Smooth muscle cell (in vitro differentiated cells): Measurements from ENCODE around the gene CARD16. TPM values are rescaled to one million over a fixed set of nuclear protein-coding genes. Genes with fewer than 3 reads are reported as not detected.

Experiments
- DNase-seq: peaks from one replicate; lab custom pipeline; 2025; ENCODE audit not compliant: unreplicated experiment; lab: John Stamatoyannopoulos, UW
- H2AFZ ChIP-seq: fragments of 200-600 bp; sonication (generic); 2 replicates; pipeline ENCODE4 v1.6.0; 2016; ENCODE audit warnings: antibody characterized with exemption, low read depth, mild to moderate bottlenecking
- H3F3A ChIP-seq: fragments of 200-600 bp; sonication (generic); 2 replicates; pipeline ENCODE4 v1.6.0; 2017; ENCODE audit warnings: antibody characterized with exemption, low read depth
- H3K27ac ChIP-seq: fragments of 200-600 bp; sonication (generic); 2 replicates; pipeline ENCODE4 v1.5.1; 2016; ENCODE audit warnings: low read depth, mild to moderate bottlenecking
- H3K27me3 ChIP-seq: fragments of 200-600 bp; sonication (generic); 2 replicates; pipeline ENCODE4 v1.6.1; 2016; ENCODE audit warnings: low read depth, mild to moderate bottlenecking
- H3K36me3 ChIP-seq: fragments of 200-600 bp; sonication (generic); 2 replicates; pipeline ENCODE4 v1.5.1; 2016; ENCODE audit warnings: low read depth
- H3K4me1 ChIP-seq: fragments of 200-600 bp; sonication (generic); 2 replicates; pipeline ENCODE4 v1.5.1; 2016; ENCODE audit warnings: low read depth
- H3K4me2 ChIP-seq: fragments of 200-600 bp; sonication (generic); 2 replicates; pipeline ENCODE4 v1.6.0; 2016; ENCODE audit warnings: mild to moderate bottlenecking
- H3K4me3 ChIP-seq: fragments of 200-600 bp; sonication (generic); 2 replicates; pipeline ENCODE4 v1.5.1; 2016; ENCODE audit warnings: mild to moderate bottlenecking
- H3K79me2 ChIP-seq: fragments of 200-600 bp; sonication (generic); 2 replicates; pipeline ENCODE4 v1.6.0; 2016; ENCODE audit warnings: low read depth, mild to moderate bottlenecking
- H3K9ac ChIP-seq: fragments of 200-600 bp; sonication (generic); 2 replicates; pipeline ENCODE4 v1.6.0; 2016; ENCODE audit warnings: low read depth
- H3K9me3 ChIP-seq: fragments of 200-600 bp; sonication (generic); replicated peaks from 2 replicates; pipeline ENCODE4 v1.5.1; 2016; ENCODE audit warnings: low read depth
- H4K20me1 ChIP-seq: fragments of 200-600 bp; sonication (generic); 2 replicates; pipeline ENCODE4 v1.6.0; 2016; ENCODE audit warnings: low read depth
- CTCF ChIP-seq: fragments of 200-600 bp; sonication (generic); IDR thresholded peaks from 2 replicates; pipeline ENCODE4 v1.5.1; 2017; ENCODE audit warnings: borderline replicate concordance, mild to moderate bottlenecking, antibody characterized with exemption; ENCODE audit not compliant: insufficient read depth, poor library complexity, severe bottlenecking
- WGBS: methylation state at CpG from one replicate; pipeline ENCODE4 v1.1.7; 2016; ENCODE audit warnings: low lambda C conversion rate; 5-methylcytosine and 5-hydroxymethylcytosine counted together
- polyA plus RNA-seq: library from polyadenylated mRNA; unstranded; fragments of >200 nt; fragmentation: Nextera tagmentation; extraction: Ambion mirVana; gene quantifications from 2 replicates; pipeline ENCODE4 v1.2.1, GENCODE V29; 2016
- total RNA-seq: library from RNA; depleted of rRNA; stranded (reverse); fragments of >200 nt; gene quantifications from 2 replicates; pipeline ENCODE4 v1.2.3, GENCODE V29; 2014

The CARD16 gene
- total and polyA plus RNA-seq, 2 experiments from 2014 or later, result 3.7 to 5.5 TPM

DNA sequence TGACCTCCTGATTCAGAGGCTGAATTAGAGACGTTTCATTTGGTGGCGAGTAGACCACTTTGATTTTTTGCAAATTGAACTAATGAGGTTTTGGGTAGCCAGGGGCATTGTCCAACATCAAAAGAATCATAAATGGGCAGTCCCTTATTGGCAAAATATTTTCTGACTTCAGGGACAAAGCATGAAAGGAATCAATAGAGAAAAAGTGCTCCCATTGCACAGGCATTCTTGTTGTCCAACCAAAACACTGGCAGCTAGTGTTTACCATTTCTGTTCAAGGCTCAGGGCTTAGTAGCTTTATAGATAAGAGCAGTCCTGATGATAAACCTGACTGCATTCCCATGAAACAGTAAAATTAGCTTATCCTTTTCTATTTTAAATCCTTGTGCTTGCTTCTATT lies 6.4 kb upstream of the CARD16 start:
- Histone ChIP-seq H3K4me2 (no peak overlapping the region), H3K4me3 (no peak overlapping the region), H3K79me2 (no peaks in the 10 kb centered on the region), H3F3A (no peaks in the 10 kb centered on the region), H4K20me1 (no peaks in the 10 kb centered on the region), H3K27me3 (no peaks in the 10 kb centered on the region), H3K4me1 (peaks cover under 1% of the 10 kb centered on the region), H3K36me3 (no peaks in the 10 kb centered on the region), H3K27ac (no peak overlapping the region), H2AFZ (no peak overlapping the region), H3K9ac (no peak overlapping the region), H3K9me3 (no peaks in the 10 kb centered on the region)
- WGBS, result 85% methylated on average over 2 of the region's 2 CpGs
- TF ChIP-seq CTCF, result no peak
- no peak for DNase-seq

DNA sequence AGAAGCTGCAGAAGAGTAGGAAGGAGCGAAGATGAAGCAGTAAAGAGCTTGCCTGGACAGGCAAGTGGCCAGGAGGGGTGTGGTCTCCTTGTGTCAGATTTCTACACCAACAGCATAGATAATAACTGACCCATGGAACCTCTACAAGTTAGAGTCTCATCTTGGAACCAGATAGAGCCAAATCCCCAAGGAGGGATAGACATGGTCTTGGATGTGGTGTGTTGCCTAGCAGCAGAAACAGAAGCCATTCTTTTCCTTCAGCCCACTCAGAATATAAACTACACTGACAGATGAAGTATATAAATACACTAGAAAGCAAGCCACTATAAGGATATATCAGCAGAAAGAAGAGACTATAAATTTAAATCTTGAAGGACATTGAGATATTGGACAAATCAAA lies 4.3 kb upstream of the CARD16 start:
- no peak overlapping the region for H3K4me3 ChIP-seq
- 89% methylated on average over 1 of the region's 1 CpG for WGBS
- no peak for TF ChIP-seq CTCF

GRCh38 chr11:105046898-105047579 lies 1.9 kb upstream of the CARD16 start:
- Histone ChIP-seq H3K36me3 (no peaks in the 10 kb centered on the region), H3K79me2 (no peaks in the 10 kb centered on the region), H3F3A (no peaks in the 10 kb centered on the region), H3K9ac (no peak overlapping the region), H3K9me3 (no peaks in the 10 kb centered on the region), H3K4me3 (peak overlapping the region; percentile 23), H3K27me3 (no peaks in the 10 kb centered on the region), H3K4me2 (peak overlapping the region; percentile 65), H3K4me1 (peaks cover 6% of the 10 kb centered on the region), H3K27ac (peak overlapping the region; percentile 84), H4K20me1 (no peaks in the 10 kb centered on the region), H2AFZ (no peak overlapping the region)
- WGBS, result 7% methylated on average over 8 of the region's 8 CpGs
- TF ChIP-seq CTCF, result no peak
- no peak for DNase-seq

More for the DNA sequence above, 4.3 kb upstream of the CARD16 start:
- Histone ChIP-seq H4K20me1 (no peaks in the 10 kb centered on the region), H3K79me2 (no peaks in the 10 kb centered on the region), H3K36me3 (no peaks in the 10 kb centered on the region), H3K9ac (no peak overlapping the region), H3K9me3 (no peaks in the 10 kb centered on the region), H3F3A (no peaks in the 10 kb centered on the region), H2AFZ (no peak overlapping the region), H3K4me2 (no peak overlapping the region), H3K27me3 (no peaks in the 10 kb centered on the region), H3K27ac (no peak overlapping the region), H3K4me1 (peaks cover 6% of the 10 kb centered on the region)
- no peak for DNase-seq
